Spleen (tissue), 11 donors: ENCODE results near the gene DTNB. TPM values are rescaled to one million over a fixed set of nuclear protein-coding genes. Genes with fewer than 3 reads are reported as not detected.

Experiments used
- DNase-seq: peaks from one replicate; pipeline ENCODE4 v3.0.0-alpha.2; 2020
- H3K27ac ChIP-seq, 8 donors: fragments of 200-600 bp; sonication (generic) in 7 of 8; 1 replicate in 4 of 8; 2 replicates in 4 of 8; pipeline versions ENCODE4 v1.5.0 to v1.8.0; 2016 to 2021; ENCODE audit warnings: inconsistent platforms in 4 of 8, mild to moderate bottlenecking in 4 of 8, moderate library complexity in 1 of 8
- H3K27me3 ChIP-seq, 7 donors: fragments of 200-600 bp; sonication (generic) in 6 of 7; replicated peaks in 1 of 7; 1 replicate in 4 of 7; 2 replicates in 3 of 7; pipeline versions ENCODE4 v1.5.0 to v1.8.0; 2016 to 2021; ENCODE audit warnings: inconsistent platforms in 3 of 7, mild to moderate bottlenecking in 1 of 7
- H3K36me3 ChIP-seq, 6 donors: fragments of 200-600 bp; sonication (generic) in 5 of 6; 1 replicate in 4 of 6; 2 replicates in 2 of 6; pipeline versions ENCODE4 v1.5.0 to v1.8.0; 2016 to 2021; ENCODE audit warnings: inconsistent platforms in 2 of 6
- H3K4me1 ChIP-seq, 6 donors: fragments of 200-600 bp; sonication (generic) in 5 of 6; 1 replicate in 3 of 6; 2 replicates in 3 of 6; pipeline versions ENCODE4 v1.5.0 to v1.8.0; 2016 to 2021; ENCODE audit warnings: inconsistent platforms in 3 of 6
- H3K4me3 ChIP-seq, 8 donors: fragments of 200-600 bp; sonication (generic) in 7 of 8; 1 replicate in 4 of 8; 2 replicates in 4 of 8; pipeline versions ENCODE4 v1.5.0 to v1.8.0; 2016 to 2021; ENCODE audit warnings: inconsistent platforms in 4 of 8, mild to moderate bottlenecking in 4 of 8, moderate library complexity in 2 of 8
- H3K9me3 ChIP-seq, 8 donors: fragments of 200-600 bp; sonication (generic) in 7 of 8; 1 replicate in 4 of 8; 2 replicates in 4 of 8; pipeline versions ENCODE4 v1.5.0 to v1.8.0; 2016 to 2021; ENCODE audit warnings: inconsistent platforms in 4 of 8
- CTCF ChIP-seq, 11 experiments: fragments of 200-600 bp in 7 of 11; fragments of 450-650 bp in 4 of 11; sonication (generic) in 4 of 11; IDR thresholded peaks in 8 of 11; conservative IDR thresholded peaks in 3 of 11; 1 replicate in 7 of 11; 2 replicates in 4 of 11; pipeline versions ENCODE4 v1.4.0 to v1.8.0; 2016 to 2021; ENCODE audit warnings: antibody characterized with exemption in 11 of 11, inconsistent platforms in 4 of 11, mild to moderate bottlenecking in 1 of 11
- POLR2A ChIP-seq, 3 donors: fragments of 450-650 bp; IDR thresholded peaks; one replicate each; pipeline ENCODE4 v1.5.1; 2017; ENCODE audit warnings: antibody characterized with exemption in 3 of 3, mild to moderate bottlenecking in 1 of 3
- POLR2AphosphoS5 ChIP-seq, 3 donors: sonication (generic); formaldehyde crosslinking; IDR thresholded peaks; one replicate each; pipeline ENCODE4 v1.5.1; 2017; ENCODE audit warnings: antibody characterized with exemption in 3 of 3
- whole genome bisulfite sequencing, 5 donors: extraction: QIAGEN DNeasy Blood & Tissue Kit in 3 of 5; methylation state at CpG; one replicate each; pipeline versions ENCODE4 v1.1.5 to v1.1.7; 2013 to 2018; 5-methylcytosine and 5-hydroxymethylcytosine counted together
- intact Hi-C: fragments of 100-400 bp; cut with DNase I; formaldehyde crosslinking; loops from one replicate; pipeline ENCODE4 v1.15.0; 2023; ENCODE audit warnings: low total_unique reads
- polyA plus RNA-seq, 3 donors: library from polyadenylated mRNA; stranded (reverse); fragments of 200-250 nt; gene quantifications; one replicate each; pipeline ENCODE4 v1.2.1, GENCODE V29; 2013
- total RNA-seq, 7 donors: library from RNA; depleted of rRNA in 3 of 7; stranded (reverse); fragments of >200 nt in 3 of 7; fragmentation: NEBNext Ultra II Directional in 4 of 7; extraction: Animal tissue kit (Norgen Biotek cat#: 25700) in 4 of 7; gene quantifications; one replicate each; pipeline versions ENCODE4 v1.1.0 to v1.2.1, GENCODE V29; 2016 to 2021
- donor health status: healthy with polysubstance abuse.
- donor health status: DM: no; HTN: no; CAD: no; lungs with moderate emphysema.
- donor health status: DM: no; HTN: no; CAD: no.
- donor health status: Bipolar disorder and iron deficiency.
- donor health status: healthy.
- donor health status: DM: no; HTN: no; CAD: no.
- donor health status: DM: yes; HTN: yes; CAD: no.

DTNB gene
- total and polyA plus RNA-seq, 10 donors, result 4.5 to 28.9 (median 20.4) TPM

- H3K9me3 ChIP-seq, result no peaks in the 10 kb centered on the region
- H3K4me1 ChIP-seq, result peaks cover 0 to 7% (median 0%) of the 10 kb centered on the region in 6 donors
- intact Hi-C loops, result loop anchor here (10.0 kb wide), 1 partner anchor 64 kb away; no protein-coding TSS in a partner anchor
- WGBS, 5 donors, result 59 to 67% (median 61%) methylated on average over 2 of the region's 2 CpGs
- H3K27ac ChIP-seq, result no peak overlapping the region
- H3K4me3 ChIP-seq, result no peak overlapping the region
- no peak for DNase-seq
- H3K27me3 ChIP-seq, result no peaks in the 10 kb centered on the region
- no peaks in the 10 kb centered on the region for H3K36me3 ChIP-seq
- TF ChIP-seq CTCF (IDR thresholded peaks at IDR 0.05 in 8 of 11, conservative IDR thresholded peaks at IDR 0.05 in 3 of 11), result no peak
- no peak for TF ChIP-seq POLR2AphosphoS5 (IDR thresholded peaks at IDR 0.05)
- no peak for TF ChIP-seq POLR2A (IDR thresholded peaks at IDR 0.05)
These were observed 124.8 kb downstream of the DTNB start for GRCh38 chr2:25548601-25549000.

- TF ChIP-seq CTCF (IDR thresholded peaks at IDR 0.05 in 8 of 11, conservative IDR thresholded peaks at IDR 0.05 in 3 of 11), result no peak
- no peak for TF ChIP-seq POLR2AphosphoS5 (IDR thresholded peaks at IDR 0.05)
- TF ChIP-seq POLR2A (IDR thresholded peaks at IDR 0.05), result no peak
These were observed 126.5 kb downstream of the DTNB start for GRCh38 chr2:25546852-25547251.

GRCh38 chr2:25545899-25546298 is 127.5 kb downstream of the DTNB start:
- intact Hi-C loops, result loop anchor here (10.0 kb wide), 1 partner anchor 61 kb away; no protein-coding TSS in a partner anchor
- 95 to 99% (median 98%) methylated on average over 4 of the region's 4 CpGs for WGBS, 5 donors

More at GRCh38 chr2:25546852-25547251, 126.5 kb downstream of the DTNB start:
- Histone ChIP-seq H3K27me3 (no peaks in the 10 kb centered on the region), H3K36me3 (no peaks in the 10 kb centered on the region), H3K9me3 (no peaks in the 10 kb centered on the region), H3K4me1 (peaks cover 0 to 7% (median 0%) of the 10 kb centered on the region in 6 donors), H3K4me3 (no peak overlapping the region), H3K27ac (no peak overlapping the region)
- no peak for DNase-seq
- intact Hi-C loops, result loop anchor here (10.0 kb wide), 1 partner anchor 62 kb away; no protein-coding TSS in a partner anchor
- WGBS, 5 donors, result 95 to 97% (median 97%) methylated on average over 3 of the region's 3 CpGs

GRCh38 chr2:25544445-25544844 is 128.9 kb downstream of the DTNB start:
- H3K36me3 ChIP-seq, result no peaks in the 10 kb centered on the region
- H3K27me3 ChIP-seq, result no peaks in the 10 kb centered on the region
- H3K27ac ChIP-seq, result no peak overlapping the region
- H3K4me3 ChIP-seq, result no peak overlapping the region
- no peak for DNase-seq
- intact Hi-C loops, result loop anchor here (10.0 kb wide), 1 partner anchor 60 kb away; no protein-coding TSS in a partner anchor
- peaks cover 0 to 7% (median 0%) of the 10 kb centered on the region in 6 donors for H3K4me1 ChIP-seq
- TF ChIP-seq POLR2A (IDR thresholded peaks at IDR 0.05), result no peak
- TF ChIP-seq POLR2AphosphoS5 (IDR thresholded peaks at IDR 0.05), result no peak
- H3K9me3 ChIP-seq, result no peaks in the 10 kb centered on the region

More at GRCh38 chr2:25545899-25546298, 127.5 kb downstream of the DTNB start:
- Histone ChIP-seq H3K36me3 (no peaks in the 10 kb centered on the region), H3K27me3 (no peaks in the 10 kb centered on the region), H3K4me3 (no peak overlapping the region), H3K4me1 (peaks cover 0 to 7% (median 0%) of the 10 kb centered on the region in 6 donors), H3K9me3 (no peaks in the 10 kb centered on the region), H3K27ac (no peak overlapping the region)
- DNase-seq, result no peak
- TF ChIP-seq CTCF (IDR thresholded peaks at IDR 0.05 in 8 of 11, conservative IDR thresholded peaks at IDR 0.05 in 3 of 11) (no peak), POLR2AphosphoS5 (IDR thresholded peaks at IDR 0.05) (no peak), POLR2A (IDR thresholded peaks at IDR 0.05) (no peak)
